GM10847 (cell line): Measurements from ENCODE around the gene PCBP3.

ENCODE experiments used
- POLR2A ChIP-seq: IDR thresholded peaks from 2 replicates; pipeline ENCODE4 v1.6.1; 2011; ENCODE audit not compliant: insufficient read length; ENCODE audit errors: extremely low read depth

The PCBP3 gene

DNA sequence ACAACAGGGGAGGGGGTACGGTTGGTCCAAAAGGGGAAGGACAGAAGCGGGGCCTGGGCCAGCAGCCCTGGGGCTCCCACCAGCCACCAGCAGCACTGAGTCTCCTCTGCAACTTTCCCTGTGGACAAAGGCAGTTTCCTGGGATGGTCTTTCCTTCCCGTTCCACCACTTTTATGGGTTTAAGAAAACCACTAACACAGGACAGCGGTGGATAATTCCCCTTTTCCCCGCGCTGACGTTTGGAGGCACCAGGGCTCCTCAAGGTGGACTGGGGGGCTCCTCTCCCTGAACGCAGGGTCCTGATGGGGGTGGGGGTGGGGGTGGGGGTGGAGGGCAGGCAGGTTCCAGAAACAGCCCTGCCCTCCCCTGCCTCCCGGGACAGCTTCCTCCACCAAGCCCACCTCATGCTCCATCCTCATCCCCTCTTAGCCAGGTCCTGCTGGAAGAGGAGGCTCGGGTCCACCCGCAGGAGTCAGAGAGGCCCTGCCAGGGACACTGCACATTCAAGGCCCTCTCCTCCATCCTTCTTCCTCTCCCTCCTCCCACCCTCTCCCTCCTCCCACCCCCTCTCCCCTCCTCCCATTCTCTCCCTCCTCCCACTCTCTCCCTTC, 333.3 kb downstream of the PCBP3 start:
- TF ChIP-seq POLR2A = no peak

DNA sequence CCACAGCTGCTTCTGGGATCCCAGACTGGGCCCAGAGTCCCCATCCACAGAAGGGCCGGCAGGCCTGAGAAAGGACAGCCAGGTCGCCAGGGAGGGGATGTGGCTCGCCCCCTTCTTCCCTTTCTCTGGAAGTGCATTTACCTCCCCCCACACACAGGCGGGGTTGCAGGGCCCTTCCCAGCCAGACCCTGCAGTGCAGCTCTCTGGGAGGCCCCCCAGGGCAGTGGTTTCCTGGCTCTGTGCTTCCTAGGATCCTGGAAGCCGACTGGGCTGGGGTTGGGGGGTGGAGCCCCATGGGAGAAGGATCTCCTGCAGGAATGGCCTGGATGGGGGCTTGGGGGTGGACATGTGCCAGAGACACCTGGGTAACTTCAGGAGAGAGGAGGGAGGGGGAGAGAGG, 333.9 kb downstream of the PCBP3 start:
- no peak for TF ChIP-seq POLR2A

DNA sequence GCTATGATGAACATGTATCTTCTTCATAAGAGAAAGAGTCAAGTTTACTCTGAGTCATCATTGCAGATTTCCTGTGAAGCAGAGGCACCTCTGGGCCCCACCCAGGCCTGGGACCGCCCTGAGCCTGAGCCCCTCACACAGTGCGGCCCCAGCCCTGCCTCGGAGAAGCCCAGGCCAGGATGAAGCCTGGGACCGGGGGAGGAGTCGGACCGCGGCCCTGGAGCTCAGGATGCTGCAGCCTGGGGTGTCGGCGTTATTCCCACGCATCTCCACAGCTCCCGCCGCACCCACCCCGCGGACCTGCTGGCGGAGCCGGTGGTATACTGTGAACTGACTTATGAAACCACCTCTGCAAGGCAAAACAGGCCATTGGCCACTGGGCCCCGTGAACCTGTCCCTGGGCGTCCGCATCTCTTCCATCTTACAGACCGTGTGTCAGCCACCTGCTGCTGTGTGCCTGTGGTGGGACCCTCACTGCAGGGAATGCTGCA, 335.7 kb downstream of the PCBP3 start:
- no peak for TF ChIP-seq POLR2A

DNA sequence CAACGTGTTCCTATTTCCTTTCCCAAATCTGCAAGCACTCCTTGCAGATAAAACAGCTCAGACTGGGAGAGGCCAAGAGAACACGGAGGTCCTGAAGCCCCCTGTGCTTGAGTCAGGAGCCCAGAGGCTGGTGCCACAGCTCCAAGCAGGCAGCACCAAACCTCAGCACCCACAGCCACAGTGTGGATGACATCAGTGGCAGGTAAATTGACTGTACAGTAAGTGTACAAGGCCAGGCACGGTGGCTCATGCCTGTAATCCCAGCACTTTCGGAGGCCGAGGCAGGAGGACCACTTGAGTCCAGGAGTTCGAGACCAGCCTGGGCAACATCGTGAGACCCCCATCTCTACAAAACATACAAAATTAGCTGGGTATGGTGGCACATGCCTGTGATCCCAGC, 336.1 kb downstream of the PCBP3 start:
- no peak for TF ChIP-seq POLR2A

DNA sequence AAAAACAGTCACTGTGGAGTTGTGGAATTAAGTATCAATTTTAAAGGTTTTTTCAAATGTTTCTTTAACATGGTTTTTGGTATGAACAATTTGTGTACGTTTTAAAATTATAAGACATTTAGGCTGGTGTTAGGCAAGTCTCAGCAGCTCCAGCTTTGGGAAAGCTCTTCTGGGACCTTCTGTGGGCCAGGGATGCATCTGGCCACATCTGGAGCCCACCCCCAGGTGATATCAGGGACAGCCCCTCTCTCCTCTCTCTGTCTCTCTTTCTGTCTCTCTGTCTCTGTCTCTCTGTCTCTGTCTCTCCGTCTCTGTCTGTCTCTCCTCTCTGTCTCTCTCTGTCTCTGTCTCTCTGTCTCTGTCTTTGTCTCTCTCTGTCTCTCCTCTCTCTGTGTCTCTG, 336.7 kb downstream of the PCBP3 start:
- no peak for TF ChIP-seq POLR2A

DNA sequence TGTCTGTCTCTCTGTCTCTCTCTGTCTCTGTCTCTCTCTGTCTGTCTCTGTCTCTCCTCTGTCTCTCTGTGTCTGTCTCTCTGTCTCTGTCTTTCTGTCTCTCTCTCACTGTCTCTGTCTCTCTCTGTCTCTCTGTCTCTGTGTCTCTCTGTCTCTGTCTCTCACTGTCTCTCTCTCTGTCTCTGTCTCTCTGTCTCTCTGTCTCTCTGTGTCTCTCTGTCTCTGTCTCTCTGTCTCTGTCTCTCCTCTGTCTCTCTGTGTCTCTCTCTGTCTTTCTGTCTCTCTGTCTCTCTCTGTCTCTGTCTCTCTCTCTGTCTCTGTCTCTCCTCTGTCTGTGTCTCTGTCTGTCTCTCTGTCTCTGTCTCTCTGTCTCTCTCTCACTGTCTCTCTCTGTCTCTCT, 337.2 kb downstream of the PCBP3 start:
- TF ChIP-seq POLR2A = no peak

DNA sequence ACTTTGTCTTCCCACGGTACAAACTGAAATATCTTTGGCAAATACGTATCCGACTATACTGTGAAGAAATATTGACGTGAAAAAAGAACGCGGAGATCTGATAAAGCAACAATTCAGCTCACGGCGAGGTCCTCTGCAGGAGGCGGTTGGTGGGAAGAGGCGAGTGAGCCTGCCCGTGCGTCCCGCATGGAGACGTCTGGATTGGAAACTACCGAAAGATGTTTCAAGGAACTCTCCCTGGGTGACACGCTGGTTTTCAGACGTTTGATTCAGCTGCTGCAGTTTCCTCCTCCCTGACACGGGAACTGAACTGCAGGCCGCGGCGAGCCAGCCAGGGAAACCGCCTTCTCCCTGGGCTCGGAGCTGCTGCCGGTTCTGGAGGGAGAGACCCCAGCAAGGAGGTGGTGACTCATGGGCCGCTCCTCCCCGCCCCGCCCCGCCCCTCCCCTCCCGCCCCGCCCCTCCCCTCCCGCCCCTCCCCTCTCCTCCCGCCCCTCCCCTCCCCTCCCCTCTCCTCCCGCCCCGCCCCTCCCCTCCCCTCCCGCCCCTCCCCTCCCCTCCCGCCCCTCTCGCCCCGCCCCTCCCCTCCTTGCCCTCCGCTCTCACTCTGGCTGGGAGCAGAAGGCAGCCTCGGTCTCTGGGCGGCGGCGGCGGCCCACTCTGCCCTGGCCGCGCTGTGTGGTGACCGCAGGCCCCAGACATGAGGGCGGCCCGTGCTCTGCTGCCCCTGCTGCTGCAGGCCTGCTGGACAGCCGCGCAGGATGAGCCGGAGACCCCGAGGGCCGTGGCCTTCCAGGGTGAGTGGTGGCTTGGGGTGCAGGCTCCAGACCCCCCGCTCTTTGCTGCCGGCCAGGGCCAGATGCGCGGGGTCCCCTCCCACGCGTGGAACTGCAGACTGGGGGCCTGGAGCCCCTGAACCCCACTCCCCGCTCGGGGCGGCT, 337.9 kb downstream of the PCBP3 start, which contains the start of gene COL6A1:
Gene COL6A1 (plus strand): TSS at position 620 of the 941 bp plus-strand sequence. CDS start 81 bp downstream, at position 701.
- TF ChIP-seq POLR2A = no peak

DNA sequence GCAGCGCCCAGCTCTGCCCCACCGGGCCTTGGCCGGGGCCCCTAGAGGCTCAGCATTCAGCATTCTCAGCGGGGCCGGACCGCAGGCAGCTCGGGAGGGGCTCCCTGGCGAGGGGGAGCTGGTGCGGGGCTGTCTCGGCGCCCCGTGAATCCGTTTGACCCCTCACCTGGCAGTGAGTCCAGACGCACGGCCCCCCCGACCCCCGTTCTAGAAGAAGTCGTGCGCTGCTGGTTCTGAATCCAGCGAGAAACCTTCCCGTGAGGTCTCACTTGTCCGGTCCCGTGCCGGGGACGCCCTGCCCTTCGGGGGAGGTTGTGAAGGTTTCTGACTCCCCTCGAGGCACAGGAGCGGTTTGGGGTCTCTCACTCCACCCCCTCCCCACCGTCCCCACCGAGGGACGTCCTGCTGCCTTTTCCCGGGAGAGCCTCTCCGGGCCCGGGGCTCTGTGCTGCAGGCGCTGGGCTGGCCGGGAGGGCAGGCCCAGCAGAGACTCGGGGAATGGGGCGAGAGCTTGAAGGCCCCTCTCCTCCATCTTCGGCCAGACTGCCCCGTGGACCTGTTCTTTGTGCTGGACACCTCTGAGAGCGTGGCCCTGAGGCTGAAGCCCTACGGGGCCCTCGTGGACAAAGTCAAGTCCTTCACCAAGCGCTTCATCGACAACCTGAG, 338.7 kb downstream of the PCBP3 start:
- TF ChIP-seq POLR2A = no peak

DNA sequence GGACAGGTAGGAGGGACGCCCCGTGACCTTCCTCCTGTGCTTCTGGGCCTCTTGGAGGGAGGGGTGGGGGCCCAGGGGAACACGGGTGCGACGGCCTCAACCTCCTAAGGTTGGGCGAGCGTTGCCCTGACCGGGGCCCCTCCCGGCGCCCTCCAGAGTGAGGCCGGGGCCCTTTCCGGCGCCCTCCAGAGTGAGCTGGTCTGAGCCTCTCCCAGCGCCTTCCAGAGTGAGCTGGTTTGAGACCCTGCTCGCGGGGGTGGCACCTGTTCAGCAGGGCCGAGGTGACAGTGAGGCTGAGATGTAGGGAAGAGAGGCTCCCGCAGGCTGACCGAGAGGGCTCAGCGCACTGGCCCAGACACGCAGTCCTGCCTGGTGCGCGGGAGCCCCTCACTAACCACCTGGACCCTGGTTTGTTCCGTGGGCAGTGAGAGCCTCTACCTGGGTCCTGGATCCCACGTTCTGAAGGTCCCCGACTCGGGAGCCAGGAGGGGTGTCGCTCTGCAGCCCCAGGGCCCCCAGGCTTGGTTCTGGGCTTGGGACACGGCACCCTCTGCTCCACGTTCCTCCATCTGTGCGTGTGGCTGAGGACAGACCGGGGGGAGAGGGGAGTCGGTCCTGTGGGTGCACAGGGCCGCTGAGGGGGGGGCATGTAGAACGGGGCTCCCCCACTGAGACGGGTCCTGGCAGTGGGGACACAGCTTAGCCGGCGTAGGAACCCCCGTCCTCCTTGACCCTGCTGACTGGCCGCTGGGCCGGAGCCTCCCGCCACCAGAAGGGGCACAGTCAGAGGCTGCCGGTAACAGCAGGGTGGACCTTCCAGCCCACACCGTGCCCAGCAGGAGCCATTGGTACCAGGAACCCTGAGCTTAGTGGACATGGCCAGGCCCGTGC, 339.5 kb downstream of the PCBP3 start:
- TF ChIP-seq POLR2A = no peak

DNA sequence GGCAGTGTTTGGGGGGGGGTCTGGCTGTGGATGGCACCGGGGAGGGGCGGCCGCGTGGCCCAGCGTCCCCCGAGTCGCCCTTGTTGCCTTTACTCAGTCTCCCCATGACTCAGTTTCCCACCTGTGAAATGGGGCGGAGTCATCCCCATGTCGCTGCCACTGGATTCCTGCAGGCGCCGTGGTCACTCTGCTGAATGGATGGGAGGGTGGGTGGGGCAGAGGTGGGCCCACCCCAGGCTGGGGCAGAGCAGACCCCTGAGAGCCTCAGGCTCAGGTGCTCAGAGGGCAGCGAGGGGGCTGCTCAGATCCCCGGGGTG, 340.1 kb downstream of the PCBP3 start:
- TF ChIP-seq POLR2A = no peak

DNA sequence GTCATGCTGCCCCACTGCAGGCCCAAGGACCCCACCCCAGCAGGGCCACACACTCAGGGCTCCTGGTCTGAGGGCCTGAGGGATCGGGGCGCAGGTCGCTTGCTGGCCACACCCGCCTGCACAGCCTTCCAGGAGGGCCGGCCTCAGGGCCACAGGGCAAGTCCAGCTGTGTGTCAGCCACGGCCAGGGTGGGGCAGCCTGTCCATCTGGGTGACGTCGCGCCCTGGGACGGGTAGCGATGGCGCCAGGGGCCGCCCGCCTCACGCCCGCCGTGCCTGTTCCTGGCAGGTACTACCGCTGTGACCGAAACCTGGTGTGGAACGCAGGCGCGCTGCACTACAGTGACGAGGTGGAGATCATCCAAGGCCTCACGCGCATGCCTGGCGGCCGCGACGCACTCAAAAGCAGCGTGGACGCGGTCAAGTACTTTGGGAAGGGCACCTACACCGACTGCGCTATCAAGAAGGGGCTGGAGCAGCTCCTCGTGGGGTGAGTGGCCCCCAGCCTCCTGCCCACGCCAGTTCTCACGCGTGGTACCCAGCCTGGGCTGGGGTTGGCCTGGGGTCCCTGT, 340.5 kb downstream of the PCBP3 start:
- no peak for TF ChIP-seq POLR2A

DNA sequence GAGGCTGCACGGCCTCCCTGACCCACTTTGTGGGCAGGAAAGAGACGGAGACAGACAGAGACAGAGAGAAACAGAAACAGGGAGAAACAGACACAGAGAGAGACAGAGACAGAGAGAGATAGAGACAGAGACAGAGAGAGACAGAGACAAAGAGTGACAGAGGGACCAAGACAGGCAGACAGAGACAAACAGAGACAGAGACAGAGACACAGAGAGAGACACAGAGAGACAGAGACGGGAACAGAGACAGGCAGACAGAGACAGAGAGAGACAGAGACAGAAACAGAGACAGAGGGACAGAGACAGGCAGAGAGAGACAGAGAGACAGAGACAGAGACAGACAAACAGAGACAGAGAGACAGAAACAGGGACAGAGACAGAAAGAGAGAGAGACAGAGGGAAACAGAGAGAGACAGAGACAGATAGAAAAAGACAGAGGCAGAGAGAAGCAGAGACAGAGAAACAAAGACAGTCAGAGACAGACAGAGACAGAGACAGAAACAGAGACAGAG, 341.1 kb downstream of the PCBP3 start:
- TF ChIP-seq POLR2A = no peak

DNA sequence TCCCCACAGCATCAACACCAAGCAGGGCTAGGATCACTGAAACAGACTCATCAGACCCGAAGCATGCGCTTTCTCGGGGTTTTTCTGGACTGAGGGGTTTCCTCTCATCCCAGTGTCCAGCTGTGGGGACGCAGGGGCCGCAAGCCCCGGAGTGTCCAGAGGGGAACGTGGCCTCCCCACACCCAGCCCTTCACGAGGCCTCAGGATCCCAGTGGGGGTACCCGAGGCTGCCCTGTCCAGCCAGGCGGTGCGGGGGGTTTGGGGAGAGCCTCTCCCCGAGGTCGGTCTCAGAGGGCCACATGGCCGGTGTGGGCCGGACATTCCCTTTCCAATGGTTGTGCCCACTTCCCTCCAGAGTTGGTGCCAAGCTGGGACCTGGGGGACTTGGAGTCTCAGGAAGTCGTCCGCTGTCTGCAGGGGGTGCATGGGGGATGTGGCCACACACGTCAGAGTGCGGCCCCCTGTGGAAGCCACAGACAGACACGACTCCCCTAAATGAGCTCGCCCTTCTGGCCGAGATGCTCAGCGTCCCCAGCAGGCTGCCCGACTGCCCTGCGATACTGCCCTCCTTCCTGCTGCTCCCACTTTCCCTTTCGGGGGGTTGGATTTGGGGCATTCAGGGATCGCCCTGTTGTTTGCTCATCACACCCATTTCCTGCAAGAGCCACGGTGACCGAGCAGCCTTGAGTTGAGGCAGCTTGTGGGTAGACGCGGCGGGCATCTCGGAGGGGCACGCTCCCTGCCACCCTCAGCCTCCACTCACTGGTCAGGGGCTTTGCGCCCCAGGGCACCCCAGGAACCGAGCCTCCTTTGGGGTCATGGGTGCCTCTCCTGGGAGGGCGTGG, 342.2 kb downstream of the PCBP3 start:
- no peak for TF ChIP-seq POLR2A

DNA sequence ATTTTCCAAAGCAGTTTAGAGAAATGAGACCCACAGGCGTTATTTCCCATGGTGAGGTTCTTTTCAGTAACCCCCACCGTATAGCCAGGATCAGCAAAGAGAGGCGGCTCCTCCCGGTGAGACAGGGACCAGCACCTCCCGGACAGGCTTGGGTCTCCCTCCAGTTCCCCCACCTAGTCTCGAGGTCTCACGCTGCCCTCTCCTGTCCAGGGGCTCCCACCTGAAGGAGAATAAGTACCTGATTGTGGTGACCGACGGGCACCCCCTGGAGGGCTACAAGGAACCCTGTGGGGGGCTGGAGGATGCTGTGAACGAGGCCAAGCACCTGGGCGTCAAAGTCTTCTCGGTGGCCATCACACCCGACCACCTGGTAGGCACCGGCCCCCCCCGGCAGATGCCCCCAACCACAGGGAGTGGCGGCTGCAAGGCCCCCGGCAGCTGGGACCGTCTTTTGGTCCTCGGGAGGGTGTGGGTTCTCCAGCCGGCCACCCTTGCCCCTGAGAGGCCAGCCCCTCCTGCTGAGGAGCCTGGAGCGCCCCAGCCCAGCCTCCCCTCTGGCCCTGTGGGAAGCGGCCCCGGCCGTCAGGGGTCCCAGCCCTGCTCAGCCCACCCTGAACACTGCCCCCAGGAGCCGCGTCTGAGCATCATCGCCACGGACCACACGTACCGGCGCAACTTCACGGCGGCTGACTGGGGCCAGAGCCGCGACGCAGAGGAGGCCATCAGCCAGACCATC, 343.0 kb downstream of the PCBP3 start:
- TF ChIP-seq POLR2A = no peak
